ENCODE results near the gene ADPRM. TPM values are rescaled to one million over a fixed set of nuclear protein-coding genes. Genes with fewer than 3 reads are reported as not detected.

Gene ADPRM
- total RNA-seq, 1 donor from 2014 or later = 8.9 TPM

DNA sequence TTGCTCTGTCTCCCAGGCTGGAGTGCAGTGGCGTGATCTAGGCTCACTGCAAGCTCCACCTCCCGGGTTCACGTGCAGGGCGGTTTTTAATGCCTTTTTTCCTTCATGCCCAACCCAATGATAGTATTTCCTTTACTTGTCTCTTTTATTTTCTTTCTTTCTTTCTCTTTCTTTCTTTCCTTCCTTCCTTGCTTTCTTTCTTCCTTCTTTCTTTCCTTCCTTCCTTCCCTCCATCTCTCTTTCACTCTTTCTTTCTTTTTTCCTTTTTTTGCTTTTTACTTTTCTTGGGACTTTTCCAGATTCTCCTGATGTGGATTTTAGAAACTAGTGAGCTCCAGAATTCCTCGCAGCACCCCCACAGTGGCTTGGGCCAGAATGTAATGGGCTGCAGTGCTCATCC is 43.4 kb upstream of the ADPRM start:
- Histone ChIP-seq H4K20me1 (ENCODE audit: low read depth) (no peaks in the 10 kb centered on the region), H3K9ac (no peak overlapping the region), H3F3A (ENCODE audit: low read depth) (no peaks in the 10 kb centered on the region), H3K9me3 (ENCODE audit: low read depth) (no peaks in the 10 kb centered on the region), H3K4me1 (peaks cover 4% of the 10 kb centered on the region), H3K4me2 (no peak overlapping the region), H2AFZ (replicated peaks) (no peak overlapping the region), H3K4me3 (no peak overlapping the region), H3K27me3 (no peaks in the 10 kb centered on the region), H3K36me3 (no peaks in the 10 kb centered on the region), H3K79me2 (ENCODE audit: low read depth) (no peaks in the 10 kb centered on the region), H3K27ac (no peak overlapping the region)
- Mint-ChIP-seq H3K27ac (peak overlapping the region; percentile 62), H3K9me3 (no peaks in the 10 kb centered on the region), H3K27me3 (ENCODE audit: insufficient read depth, low read depth) (no peaks in the 10 kb centered on the region), H3K4me1 (no peaks in the 10 kb centered on the region), H3K36me3 (no peaks in the 10 kb centered on the region), H3K4me3 (no peak overlapping the region)
- no peak for DNase-seq (ENCODE audit: low spot score)
- TF ChIP-seq EZH2 (IDR thresholded peaks at IDR 0.05) (no peak), EZH2phosphoT487 (IDR thresholded peaks at IDR 0.05) (no peak)
- TF ChIP-seq, protein P1, sequence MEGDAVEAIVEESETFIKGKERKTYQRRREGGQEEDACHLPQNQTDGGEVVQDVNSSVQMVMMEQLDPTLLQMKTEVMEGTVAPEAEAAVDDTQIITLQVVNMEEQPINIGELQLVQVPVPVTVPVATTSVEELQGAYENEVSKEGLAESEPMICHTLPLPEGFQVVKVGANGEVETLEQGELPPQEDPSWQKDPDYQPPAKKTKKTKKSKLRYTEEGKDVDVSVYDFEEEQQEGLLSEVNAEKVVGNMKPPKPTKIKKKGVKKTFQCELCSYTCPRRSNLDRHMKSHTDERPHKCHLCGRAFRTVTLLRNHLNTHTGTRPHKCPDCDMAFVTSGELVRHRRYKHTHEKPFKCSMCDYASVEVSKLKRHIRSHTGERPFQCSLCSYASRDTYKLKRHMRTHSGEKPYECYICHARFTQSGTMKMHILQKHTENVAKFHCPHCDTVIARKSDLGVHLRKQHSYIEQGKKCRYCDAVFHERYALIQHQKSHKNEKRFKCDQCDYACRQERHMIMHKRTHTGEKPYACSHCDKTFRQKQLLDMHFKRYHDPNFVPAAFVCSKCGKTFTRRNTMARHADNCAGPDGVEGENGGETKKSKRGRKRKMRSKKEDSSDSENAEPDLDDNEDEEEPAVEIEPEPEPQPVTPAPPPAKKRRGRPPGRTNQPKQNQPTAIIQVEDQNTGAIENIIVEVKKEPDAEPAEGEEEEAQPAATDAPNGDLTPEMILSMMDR (IDR thresholded peaks at IDR 0.05) = no peak

DNA sequence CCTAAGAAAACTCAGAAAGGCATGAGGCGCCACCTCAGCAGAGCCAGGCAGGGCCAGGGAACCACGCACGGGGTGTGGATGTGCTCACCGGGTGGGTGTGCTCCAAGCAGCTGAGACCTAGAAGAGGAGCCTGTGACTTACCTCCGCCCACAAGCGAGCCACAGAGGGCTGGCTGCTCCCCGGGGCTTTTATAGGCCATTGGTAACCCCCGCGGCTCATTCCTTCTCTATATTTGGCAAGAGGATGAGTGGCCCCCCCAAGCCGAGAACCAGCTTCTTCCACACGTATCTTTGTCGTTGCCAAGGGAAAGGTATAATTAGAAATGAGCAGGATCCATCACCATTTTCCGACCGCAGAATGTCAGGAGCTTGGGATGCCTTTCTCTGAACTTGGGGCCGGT is 40.2 kb upstream of the ADPRM start, which contains the start of gene MYH3:
TSS of gene MYH3 (minus strand) at position 162 of the 400 bp plus-strand sequence. CDS start 2,245 bp downstream, outside the sequence.
- Histone ChIP-seq H2AFZ (replicated peaks) (no peak within 1 kb of the TSS), H4K20me1 (ENCODE audit: low read depth) (no peaks in the 10 kb centered on the region), H3K4me3 (no peak within 1 kb of the TSS), H3K27ac (no peak within 1 kb of the TSS), H3F3A (ENCODE audit: low read depth) (no peaks in the 10 kb centered on the region), H3K9me3 (ENCODE audit: low read depth) (no peaks in the 10 kb centered on the region), H3K4me2 (no peak within 1 kb of the TSS), H3K27me3 (no peaks in the 10 kb centered on the region), H3K4me1 (peaks cover 11% of the 10 kb centered on the region), H3K9ac (no peak within 1 kb of the TSS), H3K79me2 (ENCODE audit: low read depth) (no peaks in the 10 kb centered on the region), H3K36me3 (no peaks in the 10 kb centered on the region)
- no peaks in the 10 kb centered on the region for H3K9me3 Mint-ChIP-seq
- H3K36me3 Mint-ChIP-seq = no peaks in the 10 kb centered on the region
- H3K4me3 Mint-ChIP-seq = no peak within 1 kb of the TSS
- no peak for TF ChIP-seq EZH2phosphoT487 (IDR thresholded peaks at IDR 0.05)
- no peak for TF ChIP-seq EZH2 (IDR thresholded peaks at IDR 0.05)
- TF ChIP-seq, protein P1 (IDR thresholded peaks at IDR 0.05) = no peak
- DNase-seq (ENCODE audit: low spot score) = no peak
- peak within 1 kb of the TSS; percentile 50 for H3K27ac Mint-ChIP-seq
- peaks cover 3% of the 10 kb centered on the region for H3K4me1 Mint-ChIP-seq
- H3K27me3 Mint-ChIP-seq (ENCODE audit: insufficient read depth, low read depth) = peaks cover 2% of the 10 kb centered on the region

DNA sequence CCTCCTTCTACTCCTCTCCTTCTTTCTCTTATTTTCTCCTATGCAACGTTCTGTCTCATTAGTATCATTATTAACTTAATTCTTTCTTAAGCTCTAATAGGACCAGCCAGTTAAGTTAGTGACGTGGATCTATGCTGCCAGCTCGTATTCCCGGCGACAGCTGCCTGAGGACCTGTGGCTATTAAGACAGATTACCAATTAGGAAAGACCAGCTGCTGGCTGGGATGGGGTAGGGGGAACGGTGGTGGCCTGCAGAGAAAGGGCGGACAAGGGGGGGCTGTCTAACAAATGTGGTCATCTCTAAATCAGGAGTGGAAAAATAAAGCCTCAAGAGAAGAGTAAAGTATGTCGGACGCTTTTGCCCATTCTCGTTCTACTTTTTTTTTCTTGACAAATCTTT is 39.5 kb upstream of the ADPRM start:
- no peaks in the 10 kb centered on the region for H3K27me3 ChIP-seq
- H3K4me3 Mint-ChIP-seq = no peak overlapping the region
- no peak overlapping the region for H3K27ac ChIP-seq
- no peak for DNase-seq (ENCODE audit: low spot score)
- peaks cover 3% of the 10 kb centered on the region for H3K4me1 Mint-ChIP-seq
- H4K20me1 ChIP-seq (ENCODE audit: low read depth) = no peaks in the 10 kb centered on the region
- no peak overlapping the region for H3K9ac ChIP-seq
- no peaks in the 10 kb centered on the region for H3F3A ChIP-seq (ENCODE audit: low read depth)
- TF ChIP-seq EZH2 (IDR thresholded peaks at IDR 0.05) (no peak), EZH2phosphoT487 (IDR thresholded peaks at IDR 0.05) (no peak)
- TF ChIP-seq, protein P1 (IDR thresholded peaks at IDR 0.05) = no peak
- no peaks in the 10 kb centered on the region for H3K36me3 Mint-ChIP-seq
- peaks cover 2% of the 10 kb centered on the region for H3K27me3 Mint-ChIP-seq (ENCODE audit: insufficient read depth, low read depth)
- H3K9me3 Mint-ChIP-seq = no peaks in the 10 kb centered on the region
- no peaks in the 10 kb centered on the region for H3K36me3 ChIP-seq
- no peaks in the 10 kb centered on the region for H3K9me3 ChIP-seq (ENCODE audit: low read depth)
- H2AFZ ChIP-seq (replicated peaks) = no peak overlapping the region
- no peak overlapping the region for H3K27ac Mint-ChIP-seq
- no peak overlapping the region for H3K4me2 ChIP-seq
- H3K79me2 ChIP-seq (ENCODE audit: low read depth) = no peaks in the 10 kb centered on the region
- H3K4me1 ChIP-seq = peaks cover 11% of the 10 kb centered on the region
- no peak overlapping the region for H3K4me3 ChIP-seq

Measured in neural progenitor cell (in vitro differentiated cells).